ENCODE data around the gene NDRG3.

NDRG3 gene

GRCh38 chr20:36745927-36746659 lies at the start of gene NDRG3:
Gene NDRG3, minus strand, starts transcription at chr20:36746090. Its CDS starts 24,355 bp downstream, at chr20:36721735.
- DNase-seq (ENCODE audit: low read depth in 2 of 2): peak; percentile 71 to 85

GRCh38 chr20:36794116-36794474 lies 48.2 kb upstream of the NDRG3 start:
- DNase-seq (ENCODE audit: low read depth in 2 of 2): no peak

- DNase-seq (ENCODE audit: low read depth in 2 of 2): no peak
Measured at GRCh38 chr20:36793294-36794115, 47.6 kb upstream of the NDRG3 start.

GRCh38 chr20:36792422-36792821 lies 46.5 kb upstream of the NDRG3 start:
- DNase-seq (ENCODE audit: low read depth in 2 of 2): no peak

GRCh38 chr20:36791862-36792261 lies 46.0 kb upstream of the NDRG3 start:
- DNase-seq (ENCODE audit: low read depth in 2 of 2): no peak

GRCh38 chr20:36786663-36787062 lies 40.8 kb upstream of the NDRG3 start:
- no peak for DNase-seq (ENCODE audit: low read depth in 2 of 2)

- no peak for DNase-seq (ENCODE audit: low read depth in 2 of 2)
Measured at GRCh38 chr20:36786246-36786645, 40.4 kb upstream of the NDRG3 start.

GRCh38 chr20:36785308-36785707 lies 39.4 kb upstream of the NDRG3 start:
- DNase-seq (ENCODE audit: low read depth in 2 of 2): no peak

- DNase-seq (ENCODE audit: low read depth in 2 of 2): no peak
Measured at GRCh38 chr20:36784900-36785299, 39.0 kb upstream of the NDRG3 start.

GRCh38 chr20:36784116-36784515 lies 38.2 kb upstream of the NDRG3 start:
- no peak for DNase-seq (ENCODE audit: low read depth in 2 of 2)

GRCh38 chr20:36779656-36780025 lies 33.8 kb upstream of the NDRG3 start:
- DNase-seq (ENCODE audit: low read depth in 2 of 2): no peak

GRCh38 chr20:36778831-36779655 lies 33.2 kb upstream of the NDRG3 start:
- no peak for DNase-seq (ENCODE audit: low read depth in 2 of 2)

- no peak for DNase-seq (ENCODE audit: low read depth in 2 of 2)
Measured at GRCh38 chr20:36777576-36777975, 31.7 kb upstream of the NDRG3 start.

GRCh38 chr20:36777167-36777566 lies 31.3 kb upstream of the NDRG3 start:
- no peak for DNase-seq (ENCODE audit: low read depth in 2 of 2)

GRCh38 chr20:36775826-36776225 lies 29.9 kb upstream of the NDRG3 start:
- no peak for DNase-seq (ENCODE audit: low read depth in 2 of 2)

- DNase-seq (ENCODE audit: low read depth in 2 of 2): no peak
Measured at GRCh38 chr20:36775196-36775595, 29.3 kb upstream of the NDRG3 start.

GRCh38 chr20:36773597-36774390 lies 27.9 kb upstream of the NDRG3 start, which contains the start of gene DSN1:
Gene DSN1, minus strand, starts transcription at chr20:36773763. Its CDS starts 2,305 bp downstream, at chr20:36771458.
- DNase-seq (ENCODE audit: low read depth in 2 of 2): peak; percentile 96 to 98

- no peak for DNase-seq (ENCODE audit: low read depth in 2 of 2)
Measured at GRCh38 chr20:36773107-36773596, 27.3 kb upstream of the NDRG3 start.

GRCh38 chr20:36770680-36771079 lies 24.8 kb upstream of the NDRG3 start:
- no peak for DNase-seq (ENCODE audit: low read depth in 2 of 2)

GRCh38 chr20:36768768-36769430 lies 23.0 kb upstream of the NDRG3 start:
- DNase-seq (ENCODE audit: low read depth in 2 of 2): no peak

- no peak for DNase-seq (ENCODE audit: low read depth in 2 of 2)
Measured at GRCh38 chr20:36761125-36761524, 15.2 kb upstream of the NDRG3 start.

Measured in stimulated activated CD4-positive, alpha-beta T cell treated with anti-CD3 and anti-CD28 coated beads, Interleukin-1b, Interleukin-23, amount 100 ng/mL, for 1 hour (primary cell).